SU-DHL-6 (cell line): ENCODE data around the gene CAMSAP1.

Experiments used
- H2AFZ ChIP-seq: fragments of 200-600 bp; sonication (generic); 2 replicates; pipeline ENCODE4 v1.6.1; 2014; ENCODE audit warnings: low read depth, mild to moderate bottlenecking, moderate library complexity, mixed read lengths, antibody characterized with exemption, low read length; ENCODE audit not compliant: severe bottlenecking
- H3F3A ChIP-seq: fragments of 200-600 bp; shearing (Covaris generic); 2 replicates; pipeline ENCODE4 v1.6.0; 2016; ENCODE audit warnings: antibody characterized with exemption, mild to moderate bottlenecking; ENCODE audit not compliant: insufficient read depth
- H3K27ac ChIP-seq: fragments of 200-600 bp; sonication (generic); 2 replicates; pipeline ENCODE4 v1.5.1; 2016; ENCODE audit warnings: low read depth, mild to moderate bottlenecking, low read length, moderate library complexity, mixed read lengths
- H3K27me3 ChIP-seq: fragments of 200-600 bp; sonication (generic), shearing (Covaris generic); 2 replicates; pipeline ENCODE4 v1.6.0; 2014; ENCODE audit warnings: mild to moderate bottlenecking, low read length
- H3K36me3 ChIP-seq: fragments of 200-600 bp; sonication (generic); 2 replicates; pipeline ENCODE4 v1.6.1; 2014; ENCODE audit warnings: mild to moderate bottlenecking, low read length, mixed read lengths
- H3K4me2 ChIP-seq: fragments of 300-600, 200-600 bp; shearing (Covaris generic), sonication (generic); 2 replicates; pipeline ENCODE4 v1.6.0; 2014; ENCODE audit warnings: low read length, low read depth, mild to moderate bottlenecking; ENCODE audit not compliant: poor library complexity, severe bottlenecking
- H3K4me3 ChIP-seq: fragments of 200-600 bp; sonication (generic); 2 replicates; pipeline ENCODE4 v1.5.1; 2014; ENCODE audit warnings: antibody characterized with exemption, low read length, mild to moderate bottlenecking, mixed read lengths; ENCODE audit not compliant: insufficient read depth, poor library complexity, severe bottlenecking
- H3K79me2 ChIP-seq: fragments of 200-600 bp; sonication (generic); 2 replicates; pipeline ENCODE4 v1.6.1; 2014; ENCODE audit warnings: mild to moderate bottlenecking, low read length, moderate library complexity; ENCODE audit not compliant: insufficient read depth
- H3K9ac ChIP-seq: fragments of 200-600 bp; sonication (generic); 2 replicates; pipeline ENCODE4 v1.7.0; 2014; ENCODE audit warnings: mild to moderate bottlenecking, low read length
- H3K9me2 ChIP-seq: fragments of 200-600 bp; sonication (generic); replicated peaks from 2 replicates; pipeline ENCODE4 v1.6.1; 2014; ENCODE audit warnings: low read length; ENCODE audit not compliant: insufficient read depth
- H3K9me3 ChIP-seq: fragments of 200-600 bp; sonication (generic); 2 replicates; pipeline ENCODE4 v1.6.1; 2014; ENCODE audit warnings: low read length, mixed read lengths; ENCODE audit not compliant: insufficient read depth
- H4K20me1 ChIP-seq: fragments of 200-600 bp; sonication (generic); 2 replicates; pipeline ENCODE4 v1.6.1; 2014; ENCODE audit warnings: low read depth, mild to moderate bottlenecking, antibody characterized with exemption, low read length, moderate library complexity, mixed read lengths
- CTCF ChIP-seq: fragments of 200-600 bp; sonication (generic); IDR thresholded peaks from one replicate; pipeline ENCODE4 v1.5.1; 2017; ENCODE audit warnings: antibody characterized with exemption, mild to moderate bottlenecking, low read length, moderate library complexity; ENCODE audit not compliant: insufficient read depth, poor library complexity, severe bottlenecking
- EZH2phosphoT487 ChIP-seq: fragments of 200-600 bp; sonication (generic), shearing (Covaris generic); conservative IDR thresholded peaks from 2 replicates; pipeline ENCODE4 v1.6.1; 2018; ENCODE audit warnings: mild to moderate bottlenecking, antibody characterized with exemption, low read length, moderate library complexity, mixed read lengths

The CAMSAP1 gene

DNA sequence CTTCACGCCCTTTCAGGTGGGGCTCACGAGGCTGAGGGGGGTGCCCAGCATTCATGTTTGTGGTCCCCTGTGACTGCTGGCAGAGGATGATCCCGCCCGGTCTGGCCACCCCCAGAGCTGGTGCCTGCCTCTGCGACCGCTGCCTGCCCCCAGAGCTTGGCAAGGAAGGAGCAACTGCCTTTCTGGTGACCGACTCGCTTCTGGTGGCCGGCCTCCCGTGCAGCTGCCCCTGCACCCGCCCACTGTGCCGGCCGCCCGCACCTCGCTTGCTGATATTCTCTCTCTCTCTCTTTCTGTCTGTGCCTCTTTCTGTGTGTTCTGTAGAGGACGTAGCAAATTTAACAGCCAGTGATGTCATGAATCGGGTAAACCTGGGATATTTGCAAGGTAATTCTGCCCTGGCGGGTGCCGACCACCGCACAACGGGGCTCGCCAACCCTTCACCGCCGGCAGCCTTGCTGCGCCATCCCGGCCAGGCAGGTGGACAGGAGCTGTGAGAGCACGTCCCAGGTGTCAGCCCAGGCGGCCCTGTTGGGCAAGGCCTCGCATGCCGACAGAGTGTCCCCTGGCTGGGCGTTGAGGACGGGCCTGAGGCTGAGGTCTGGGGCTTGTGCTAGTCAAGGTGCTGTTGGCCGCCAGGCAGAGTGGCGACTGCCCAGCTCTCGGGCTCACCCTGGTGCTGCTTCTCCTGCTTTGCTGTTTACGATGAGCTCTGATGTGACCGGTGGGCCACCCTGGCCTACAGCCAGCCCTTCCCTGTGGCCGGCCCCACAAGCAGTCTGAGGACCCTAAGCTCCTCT is 119.4 kb downstream of the CAMSAP1 start:
- H3K4me3 ChIP-seq, result no peak overlapping the region
- no peaks in the 10 kb centered on the region for H3K79me2 ChIP-seq
- no peak overlapping the region for H3K9ac ChIP-seq
- no peaks in the 10 kb centered on the region for H3F3A ChIP-seq
- no peak overlapping the region for H2AFZ ChIP-seq
- H3K9me2 ChIP-seq, result no peaks in the 10 kb centered on the region
- no peaks in the 10 kb centered on the region for H4K20me1 ChIP-seq
- H3K27ac ChIP-seq, result no peak overlapping the region
- H3K27me3 ChIP-seq, result no peaks in the 10 kb centered on the region
- TF ChIP-seq EZH2phosphoT487, result no peak
- no peak overlapping the region for H3K4me2 ChIP-seq
- no peaks in the 10 kb centered on the region for H3K36me3 ChIP-seq
- H3K9me3 ChIP-seq, result no peaks in the 10 kb centered on the region

DNA sequence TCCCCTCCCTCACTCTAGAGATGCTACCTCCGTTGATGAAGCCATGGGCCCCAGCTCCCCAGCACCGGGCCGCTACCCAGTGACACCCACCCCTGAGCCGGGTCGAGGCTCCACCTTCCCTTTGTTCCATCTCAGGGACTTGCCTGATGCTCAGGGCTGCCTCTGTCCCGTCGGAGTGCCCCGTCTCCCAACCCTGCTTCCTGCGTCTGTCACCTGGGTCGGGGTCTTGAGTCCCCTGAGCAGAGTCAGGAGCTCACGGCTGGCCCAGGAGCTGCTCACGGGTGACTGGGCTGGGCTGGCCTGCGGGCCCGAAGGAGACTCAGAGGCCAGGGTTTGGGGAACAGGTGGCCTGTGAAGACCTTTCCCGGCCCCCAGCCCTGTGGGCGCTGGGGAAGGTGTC is 120.0 kb downstream of the CAMSAP1 start:
- no peaks in the 10 kb centered on the region for H3K9me2 ChIP-seq
- no peaks in the 10 kb centered on the region for H4K20me1 ChIP-seq
- H3F3A ChIP-seq, result no peaks in the 10 kb centered on the region
- H3K9ac ChIP-seq, result no peak overlapping the region
- H3K79me2 ChIP-seq, result no peaks in the 10 kb centered on the region
- H2AFZ ChIP-seq, result no peak overlapping the region
- H3K27ac ChIP-seq, result no peak overlapping the region
- H3K4me2 ChIP-seq, result no peak overlapping the region
- H3K4me3 ChIP-seq, result no peak overlapping the region
- no peaks in the 10 kb centered on the region for H3K9me3 ChIP-seq
- no peaks in the 10 kb centered on the region for H3K36me3 ChIP-seq
- no peaks in the 10 kb centered on the region for H3K27me3 ChIP-seq
- TF ChIP-seq CTCF, result no peak
- no peak for TF ChIP-seq EZH2phosphoT487

DNA sequence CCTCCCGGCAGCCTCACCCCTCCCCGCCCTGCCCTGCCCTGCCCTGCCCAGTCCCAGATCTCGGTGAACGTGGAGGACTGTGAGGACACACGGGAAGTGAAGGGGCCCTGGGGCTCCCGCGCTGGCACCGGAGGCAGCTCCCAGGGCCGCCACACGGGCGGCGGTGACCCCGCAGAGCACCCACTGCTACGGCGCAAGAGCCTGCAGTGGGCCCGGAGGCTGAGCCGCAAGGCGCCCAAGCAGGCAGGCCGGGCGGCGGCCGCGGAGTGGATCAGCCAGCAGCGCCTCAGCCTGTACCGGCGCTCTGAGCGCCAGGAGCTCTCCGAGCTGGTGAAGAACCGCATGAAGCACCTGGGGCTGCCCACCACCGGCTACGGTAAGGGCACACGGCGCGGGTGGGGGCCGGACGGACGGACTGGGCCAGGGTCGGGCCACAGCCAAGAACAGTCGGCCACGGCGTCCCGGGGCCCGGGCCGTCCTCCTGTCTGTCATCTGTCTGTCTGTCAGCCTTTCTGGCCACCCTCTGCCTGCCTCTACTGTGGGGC is 121.1 kb downstream of the CAMSAP1 start:
- H3K36me3 ChIP-seq, result no peaks in the 10 kb centered on the region
- no peaks in the 10 kb centered on the region for H3K27me3 ChIP-seq
- H3K4me2 ChIP-seq, result no peak overlapping the region
- H3K9ac ChIP-seq, result no peak overlapping the region
- H3K9me3 ChIP-seq, result no peaks in the 10 kb centered on the region
- H4K20me1 ChIP-seq, result no peaks in the 10 kb centered on the region
- H2AFZ ChIP-seq, result no peak overlapping the region
- H3F3A ChIP-seq, result no peaks in the 10 kb centered on the region
- TF ChIP-seq EZH2phosphoT487 (no peak), CTCF (no peak)
- H3K9me2 ChIP-seq, result no peaks in the 10 kb centered on the region
- H3K4me3 ChIP-seq, result no peak overlapping the region
- H3K27ac ChIP-seq, result no peak overlapping the region
- H3K79me2 ChIP-seq, result no peaks in the 10 kb centered on the region

GRCh38 chr9:135785013-135785575 is 122.3 kb downstream of the CAMSAP1 start:
- TF ChIP-seq EZH2phosphoT487, result no peak
- TF ChIP-seq CTCF, result no peak
- Histone ChIP-seq H3K9ac (no peak overlapping the region), H3K27ac (no peak overlapping the region), H3K9me2 (no peaks in the 10 kb centered on the region), H3K79me2 (no peaks in the 10 kb centered on the region), H3F3A (no peaks in the 10 kb centered on the region), H3K27me3 (no peaks in the 10 kb centered on the region), H2AFZ (no peak overlapping the region), H3K36me3 (no peaks in the 10 kb centered on the region), H3K4me2 (no peak overlapping the region), H3K4me3 (no peak overlapping the region), H4K20me1 (no peaks in the 10 kb centered on the region), H3K9me3 (no peaks in the 10 kb centered on the region)
